GM12891 (cell line): ENCODE results near the gene BNC2.

Experiments
- POLR2AphosphoS5 ChIP-seq: IDR thresholded peaks from 2 replicates; pipeline ENCODE4 v1.6.1; 2011; ENCODE audit warnings: low read depth, low read length, control low read depth
- SPI1 ChIP-seq: IDR thresholded peaks from 2 replicates; pipeline ENCODE4 v1.6.1; 2011; ENCODE audit warnings: low read depth, low read length, control low read depth
- TAF1 ChIP-seq: IDR thresholded peaks from 2 replicates; pipeline ENCODE4 v1.6.1; 2011; ENCODE audit warnings: low read depth, low read length, control low read depth

DNA sequence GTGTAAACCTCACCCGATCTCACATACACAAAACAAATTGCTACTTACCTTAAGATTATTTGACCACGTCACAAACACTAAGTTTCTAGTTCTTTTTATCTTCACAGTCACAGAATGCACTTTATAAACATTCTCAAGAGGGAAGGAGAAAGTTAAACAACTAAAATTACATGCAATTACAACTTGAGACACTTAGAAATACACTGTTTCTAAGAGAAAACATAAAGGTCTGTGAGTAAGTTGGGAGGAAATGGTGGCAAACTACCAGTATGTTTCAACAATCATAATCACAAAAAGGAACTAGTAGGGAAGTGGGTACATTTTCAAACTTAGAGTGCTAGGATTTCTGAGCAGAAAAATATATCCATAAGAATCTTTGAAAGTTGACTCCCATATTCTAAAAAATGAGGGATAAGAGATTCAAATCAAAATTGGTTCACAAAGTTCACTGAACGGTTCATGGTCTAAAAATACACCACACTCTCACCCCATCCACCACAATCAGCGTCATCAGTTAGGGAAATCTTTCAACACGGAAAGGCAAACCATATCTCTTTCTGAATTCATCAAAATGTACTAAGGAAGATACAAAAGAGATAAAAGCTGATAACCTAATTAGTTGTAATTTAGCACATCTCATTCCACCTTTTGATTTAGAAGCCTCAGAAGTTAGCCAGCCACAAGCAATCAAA, 182.6 kb downstream of the BNC2 start:
- TF ChIP-seq POLR2AphosphoS5 (no peak), TAF1 (no peak), SPI1 (no peak)
